ENCODE measurements around the gene MLLT10. TPM values are rescaled to one million over a fixed set of nuclear protein-coding genes. Genes with fewer than 3 reads are reported as not detected.
A peak's percentile ranks its signal among the peaks of the same experiment; 100 is the strongest.

The MLLT10 gene
- total RNA-seq, 4 donors from 2014 or later: 46.3 to 109 (median 57.7) TPM

- no peaks in the 10 kb centered on the region for H3K9me3 ChIP-seq
- no peak for TF ChIP-seq POLR2A (IDR thresholded peaks at IDR 0.05)
- TF ChIP-seq CTCF (IDR thresholded peaks at IDR 0.05): no peak
- intact Hi-C loops (cut with DNase I): loop anchor here (10.0 kb wide), 1 partner anchor 445 kb away; no protein-coding TSS in a partner anchor
- WGBS, 2 donors: 62 to 76% methylated on average over 37 to 54 of the region's 58 CpGs
- peak overlapping the region; percentile 76 to 84 (median 82) for H3K27ac ChIP-seq
- no peaks in the 10 kb centered on the region for H3K27me3 ChIP-seq
- no peaks in the 10 kb centered on the region for H3K36me3 ChIP-seq
- H3K4me1 ChIP-seq: peaks cover 0 to 13% of the 10 kb centered on the region in 2 donors
- peak in 1 of 2 donors; percentile 40 for DNase-seq
- H3K4me3 ChIP-seq (replicated peaks in 1 of 3): peak overlapping the region in 2 of 3 donors; percentile 21 to 32
Measured at GRCh38 chr10:21509341-21510240, 24.4 kb upstream of the MLLT10 start.

- peak overlapping the region in 2 of 3 donors; percentile 21 to 32 for H3K4me3 ChIP-seq (replicated peaks in 1 of 3)
- H3K4me1 ChIP-seq: peaks cover 0 to 13% of the 10 kb centered on the region in 2 donors
- H3K9me3 ChIP-seq: no peaks in the 10 kb centered on the region
- H3K36me3 ChIP-seq: no peaks in the 10 kb centered on the region
- WGBS, 2 donors: 22 to 38% methylated on average over 23 to 26 of the region's 39 CpGs
- H3K27me3 ChIP-seq: no peaks in the 10 kb centered on the region
- peak in 1 of 2 donors; percentile 50 for DNase-seq
- peak overlapping the region; percentile 76 to 84 (median 82) for H3K27ac ChIP-seq
- TF ChIP-seq POLR2A (IDR thresholded peaks at IDR 0.05) (no peak), CTCF (IDR thresholded peaks at IDR 0.05) (no peak)
- intact Hi-C loops (cut with DNase I): no loop called here
Measured at GRCh38 chr10:21510241-21511094, 23.6 kb upstream of the MLLT10 start.

- DNase-seq: no peak
- Histone ChIP-seq H3K36me3 (no peaks in the 10 kb centered on the region), H3K27ac (peak overlapping the region; percentile 22 to 84 (median 82)), H3K9me3 (no peaks in the 10 kb centered on the region), H3K4me3 (replicated peaks in 1 of 3) (no peak overlapping the region), H3K27me3 (no peaks in the 10 kb centered on the region), H3K4me1 (peaks cover 0 to 13% of the 10 kb centered on the region in 2 donors)
- 78 to 88% methylated on average over 2 of the region's 2 CpGs for WGBS, 2 donors
- intact Hi-C loops (cut with DNase I): no loop called here
- TF ChIP-seq CTCF (IDR thresholded peaks at IDR 0.05) (no peak), POLR2A (IDR thresholded peaks at IDR 0.05) (no peak)
Measured at GRCh38 chr10:21511095-21511570, 22.9 kb upstream of the MLLT10 start.

- intact Hi-C loops (cut with DNase I): no loop called here
- no peak for TF ChIP-seq CTCF (IDR thresholded peaks at IDR 0.05)
- no peak for TF ChIP-seq POLR2A (IDR thresholded peaks at IDR 0.05)
- no peak overlapping the region for H3K4me3 ChIP-seq (replicated peaks in 1 of 3)
- no peaks in the 10 kb centered on the region for H3K9me3 ChIP-seq
- no peaks in the 10 kb centered on the region for H3K36me3 ChIP-seq
- H3K4me1 ChIP-seq: peaks cover 0 to 13% of the 10 kb centered on the region in 2 donors
- WGBS, 2 donors: 73 to 84% methylated on average over 3 of the region's 3 CpGs
- no peaks in the 10 kb centered on the region for H3K27me3 ChIP-seq
- DNase-seq: no peak
- H3K27ac ChIP-seq: peak overlapping the region; percentile 22 to 84 (median 82)
Measured at GRCh38 chr10:21511946-21512572, 22.0 kb upstream of the MLLT10 start.

All from thyroid gland (tissue), 4 donors.